Calu3 (cell line): Measurements from ENCODE around the gene CENPVL1. TPM values are rescaled to one million over a fixed set of nuclear protein-coding genes. Genes with fewer than 3 reads are reported as not detected.

ENCODE experiments used
- BruUV-seq: library from RNA; stranded (reverse); fragments of 400-500 nt; replicated peaks from 2 replicates; lab custom pipeline; 2021; lab: Mats Ljungman, UMichigan
- CTCF ChIA-PET: fragments of 300-600 bp; sonication (Branson Sonifier 250); formaldehyde crosslinking; loops from one replicate; lab custom pipeline; 2022; ENCODE audit warnings: antibody characterized with exemption; lab: Charles Lee
- DNase-seq: peaks from one replicate; pipeline ENCODE4 v3.0.0; 2022
- H3K27ac Mint-ChIP-seq: one replicate; pipeline ENCODE4 v1.8.0; 2022; ENCODE audit warnings: mixed read lengths; ENCODE audit not compliant: unreplicated experiment
- H3K27me3 Mint-ChIP-seq: one replicate; pipeline ENCODE4 v1.8.0; 2022; ENCODE audit warnings: mixed read lengths; ENCODE audit not compliant: unreplicated experiment
- H3K36me3 Mint-ChIP-seq: one replicate; pipeline ENCODE4 v1.8.0; 2022; ENCODE audit warnings: mild to moderate bottlenecking, moderate library complexity, mixed read lengths; ENCODE audit not compliant: insufficient read depth, unreplicated experiment
- H3K4me1 Mint-ChIP-seq: one replicate; pipeline ENCODE4 v1.8.0; 2022; ENCODE audit warnings: mild to moderate bottlenecking, low read depth, mixed read lengths; ENCODE audit not compliant: unreplicated experiment
- H3K4me3 Mint-ChIP-seq: one replicate; pipeline ENCODE4 v1.8.0; 2022; ENCODE audit warnings: mild to moderate bottlenecking, low read depth, moderate library complexity, mixed read lengths; ENCODE audit not compliant: unreplicated experiment
- H3K9me3 Mint-ChIP-seq: one replicate; pipeline ENCODE4 v1.8.0; 2022; ENCODE audit warnings: low read depth, mixed read lengths; ENCODE audit not compliant: unreplicated experiment
- intact Hi-C: fragments of 100-400 bp; cut with micrococcal nuclease; formaldehyde crosslinking; loops from one replicate; pipeline ENCODE4 v1.10.0; 2022; ENCODE audit not compliant: unreplicated experiment
- total RNA-seq: library from RNA; stranded (reverse); gene quantifications from 2 replicates; pipeline ENCODE4 v1.2.3, GENCODE V29; 2022
- TF ChIP-seq, protein P1 (sequence below): fragments of 200-600 bp; IDR thresholded peaks from one replicate; pipeline ENCODE4 v1.8.0; 2022; ENCODE audit warnings: antibody characterized with exemption; ENCODE audit not compliant: unreplicated experiment

CENPVL1 gene
- total RNA-seq, 1 experiment from 2014 or later: not detected

DNA sequence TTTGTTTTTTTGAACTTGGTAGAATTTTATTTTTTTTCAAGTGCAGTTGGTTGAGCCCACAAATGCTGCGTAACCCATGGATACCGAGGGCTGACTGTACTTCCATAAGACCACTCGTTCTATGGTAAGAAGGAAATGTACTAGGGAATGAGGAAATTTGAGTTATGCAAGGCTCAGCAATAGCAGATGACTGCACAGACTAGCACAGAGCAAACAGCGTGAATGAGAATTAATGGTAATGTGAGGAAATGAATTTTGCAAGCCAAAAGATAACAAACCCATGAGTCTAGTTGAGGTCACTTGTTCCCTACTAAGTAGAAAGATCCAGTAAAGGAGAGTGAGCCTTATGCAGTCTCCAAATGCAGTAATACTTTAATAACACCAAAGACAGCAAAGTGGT, 50.3 kb downstream of the CENPVL1 start:
- no peak for DNase-seq
- TF ChIP-seq, protein P1, sequence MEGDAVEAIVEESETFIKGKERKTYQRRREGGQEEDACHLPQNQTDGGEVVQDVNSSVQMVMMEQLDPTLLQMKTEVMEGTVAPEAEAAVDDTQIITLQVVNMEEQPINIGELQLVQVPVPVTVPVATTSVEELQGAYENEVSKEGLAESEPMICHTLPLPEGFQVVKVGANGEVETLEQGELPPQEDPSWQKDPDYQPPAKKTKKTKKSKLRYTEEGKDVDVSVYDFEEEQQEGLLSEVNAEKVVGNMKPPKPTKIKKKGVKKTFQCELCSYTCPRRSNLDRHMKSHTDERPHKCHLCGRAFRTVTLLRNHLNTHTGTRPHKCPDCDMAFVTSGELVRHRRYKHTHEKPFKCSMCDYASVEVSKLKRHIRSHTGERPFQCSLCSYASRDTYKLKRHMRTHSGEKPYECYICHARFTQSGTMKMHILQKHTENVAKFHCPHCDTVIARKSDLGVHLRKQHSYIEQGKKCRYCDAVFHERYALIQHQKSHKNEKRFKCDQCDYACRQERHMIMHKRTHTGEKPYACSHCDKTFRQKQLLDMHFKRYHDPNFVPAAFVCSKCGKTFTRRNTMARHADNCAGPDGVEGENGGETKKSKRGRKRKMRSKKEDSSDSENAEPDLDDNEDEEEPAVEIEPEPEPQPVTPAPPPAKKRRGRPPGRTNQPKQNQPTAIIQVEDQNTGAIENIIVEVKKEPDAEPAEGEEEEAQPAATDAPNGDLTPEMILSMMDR: no peak
- no peaks in the 10 kb centered on the region for H3K27me3 Mint-ChIP-seq
- H3K9me3 Mint-ChIP-seq: no peaks in the 10 kb centered on the region
- H3K27ac Mint-ChIP-seq: no peak overlapping the region
- no peak overlapping the region for H3K4me3 Mint-ChIP-seq
- CTCF ChIA-PET: no interaction called here
- H3K4me1 Mint-ChIP-seq: no peaks in the 10 kb centered on the region
- H3K36me3 Mint-ChIP-seq: no peaks in the 10 kb centered on the region
- intact Hi-C loops: no loop called here
- no TSS peak for BruUV-seq

Other genes starting within 250 kb of the CENPVL1 start
- 1.3 and 1.4 TPM in 2 replicates for gene NUDT11, start 213.9 kb upstream of the CENPVL1 start, total RNA-seq
- not detected in 2 replicates for gene CENPVL3, start 91.6 kb upstream of the CENPVL1 start, total RNA-seq
- not detected in 2 replicates for gene CENPVL2, start 27.7 kb upstream of the CENPVL1 start, total RNA-seq
- 38.1 and 48.5 TPM in 2 replicates for gene GSPT2, start 32.9 kb downstream of the CENPVL1 start, total RNA-seq
- gene MAGED1, start 183.1 kb downstream of the CENPVL1 start, total RNA-seq: 107 and 109 TPM in 2 replicates